Ishikawa (cell line): Measurements from ENCODE around the gene PLIN5.

Experiments
- CEBPB ChIP-seq: IDR thresholded peaks from 2 replicates; pipeline ENCODE4 v1.6.1; 2012
- CREB1 ChIP-seq: IDR thresholded peaks from 2 replicates; pipeline ENCODE4 v1.6.1; 2012; ENCODE audit warnings: low read depth
- EGR1 ChIP-seq: IDR thresholded peaks from 2 replicates; pipeline ENCODE4 v1.6.1; 2012
- EP300 ChIP-seq: IDR thresholded peaks from 2 replicates; pipeline ENCODE4 v1.6.1; 2012; ENCODE audit warnings: borderline replicate concordance
- FOXM1 ChIP-seq: IDR thresholded peaks from 2 replicates; pipeline ENCODE4 v1.6.1; 2012; ENCODE audit warnings: low read depth, borderline replicate concordance
- MAX ChIP-seq: IDR thresholded peaks from 2 replicates; pipeline ENCODE4 v1.6.1; 2012
- NFIC ChIP-seq: IDR thresholded peaks from 2 replicates; pipeline ENCODE4 v1.6.1; 2012
- RAD21 ChIP-seq: IDR thresholded peaks from 2 replicates; pipeline ENCODE4 v1.6.1; 2012; ENCODE audit warnings: low read depth
- REST ChIP-seq: IDR thresholded peaks from 2 replicates; pipeline ENCODE4 v1.6.1; 2012; ENCODE audit warnings: low read depth, mild to moderate bottlenecking
- TAF1 ChIP-seq: IDR thresholded peaks from 2 replicates; pipeline ENCODE4 v1.6.1; 2012; ENCODE audit warnings: low read depth, mild to moderate bottlenecking
- TCF12 ChIP-seq: IDR thresholded peaks from 2 replicates; pipeline ENCODE4 v1.6.1; 2012; ENCODE audit warnings: low read depth
- TEAD4 ChIP-seq: IDR thresholded peaks from 2 replicates; pipeline ENCODE4 v1.6.1; 2012
- USF1 ChIP-seq: IDR thresholded peaks from 2 replicates; pipeline ENCODE4 v1.6.1; 2012
- YY1 ChIP-seq: IDR thresholded peaks from 2 replicates; pipeline ENCODE4 v1.6.1; 2012; ENCODE audit warnings: low read depth
- ZBTB7A ChIP-seq: IDR thresholded peaks from 2 replicates; pipeline ENCODE4 v1.6.1; 2012; ENCODE audit warnings: low read depth

The PLIN5 gene

GRCh38 chr19:4511300-4512054, 23.5 kb downstream of the PLIN5 start:
- TF ChIP-seq TEAD4 (no peak), EGR1 (no peak), NFIC (no peak), USF1 (no peak), RAD21 (no peak), CREB1 (no peak), YY1 (no peak)

GRCh38 chr19:4510435-4511255, 24.4 kb downstream of the PLIN5 start:
- TF ChIP-seq REST (no peak), YY1 (no peak), TCF12 (no peak), FOXM1 (no peak), CREB1 (no peak), EP300 (no peak), TAF1 (no peak), USF1 (no peak), NFIC (no peak), TEAD4 (no peak), CEBPB (no peak), RAD21 (no peak)

- TF ChIP-seq CEBPB (no peak), TAF1 (no peak), REST (no peak), EP300 (no peak), YY1 (no peak), CREB1 (no peak), ZBTB7A (no peak)
These were observed 26.3 kb downstream of the PLIN5 start for GRCh38 chr19:4508698-4509097.

GRCh38 chr19:4507804-4508203, 27.2 kb downstream of the PLIN5 start:
- no peak for TF ChIP-seq USF1
- TF ChIP-seq TEAD4 = no peak
- TF ChIP-seq TAF1 = no peak
- TF ChIP-seq EGR1 = no peak
- no peak for TF ChIP-seq TCF12
- no peak for TF ChIP-seq MAX
- no peak for TF ChIP-seq NFIC
- TF ChIP-seq FOXM1 = no peak
- no peak for TF ChIP-seq CREB1
- no peak for TF ChIP-seq CEBPB
- no peak for TF ChIP-seq EP300

GRCh38 chr19:4507150-4507452, 27.9 kb downstream of the PLIN5 start:
- no peak for TF ChIP-seq EGR1
- TF ChIP-seq REST = no peak
- no peak for TF ChIP-seq CREB1
- TF ChIP-seq TCF12 = no peak
- TF ChIP-seq MAX = no peak
- TF ChIP-seq TAF1 = no peak
- no peak for TF ChIP-seq USF1
- TF ChIP-seq ZBTB7A = no peak
- TF ChIP-seq FOXM1 = no peak
- TF ChIP-seq EP300 = no peak
- TF ChIP-seq CEBPB = no peak
- no peak for TF ChIP-seq YY1
- TF ChIP-seq RAD21 = no peak
- TF ChIP-seq NFIC = no peak
- no peak for TF ChIP-seq TEAD4
